ENCODE data around the gene FOCAD. TPM values are rescaled to one million over a fixed set of nuclear protein-coding genes. Genes with fewer than 3 reads are reported as not detected.
A peak's percentile ranks its signal among the peaks of the same experiment; 100 is the strongest.

FOCAD gene
- polyA plus RNA-seq, 12 donors: 14.9 to 24.1 (median 19.4) TPM; not detected in 1

DNA sequence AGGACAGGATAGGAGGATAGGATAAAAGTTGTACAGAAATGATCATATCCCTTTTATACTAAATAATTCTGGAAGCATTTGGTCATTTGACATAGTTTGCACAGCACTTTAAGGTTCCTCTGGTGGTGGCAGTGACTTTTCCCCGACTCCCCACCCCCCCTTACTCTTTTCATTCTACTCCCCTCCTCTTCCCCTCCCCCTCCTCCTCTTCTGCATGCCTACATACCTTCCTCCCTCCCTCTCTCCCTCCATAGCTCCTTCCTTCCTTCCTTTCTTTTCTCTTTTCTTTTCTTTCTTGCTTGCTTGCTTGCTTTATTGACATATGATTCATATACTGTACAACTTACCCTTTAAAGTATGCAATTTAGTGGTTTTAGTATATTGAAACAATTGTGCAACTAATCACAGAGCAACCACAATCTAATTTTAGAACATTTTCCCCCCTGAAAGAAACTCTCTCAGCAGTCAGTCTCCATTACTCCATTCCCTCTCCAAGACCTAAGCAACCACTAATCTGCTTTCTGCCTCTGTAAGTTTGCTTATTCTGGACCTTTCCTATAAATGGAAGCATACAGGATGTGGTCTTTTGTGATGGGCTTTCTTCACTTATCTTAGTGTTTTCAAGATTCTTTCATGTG, 188.4 kb downstream of the FOCAD start:
- DNase-seq: no peak

GRCh38 chr9:20873240-20873865, 189.3 kb downstream of the FOCAD start:
- DNase-seq: no peak

DNA sequence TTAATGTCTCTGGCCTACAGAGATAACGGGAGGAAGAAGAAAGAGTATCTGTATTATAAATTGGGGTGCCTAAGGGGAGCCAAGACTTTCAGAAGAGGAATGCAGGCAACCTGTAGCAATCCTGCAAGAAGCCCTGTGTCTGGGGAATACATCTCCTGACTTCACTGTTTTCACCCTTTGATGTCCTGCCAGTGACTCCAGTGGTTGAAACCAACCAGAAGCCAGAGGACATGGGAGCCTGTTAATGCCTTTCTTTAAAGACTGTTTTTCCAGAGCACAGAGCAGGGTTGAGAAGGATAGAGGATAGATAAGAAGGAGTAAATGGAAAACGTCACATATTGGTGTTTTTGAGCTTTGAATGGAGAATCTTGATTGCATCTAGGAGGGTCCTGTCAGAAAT, 196.2 kb downstream of the FOCAD start:
- no peak for DNase-seq

DNA sequence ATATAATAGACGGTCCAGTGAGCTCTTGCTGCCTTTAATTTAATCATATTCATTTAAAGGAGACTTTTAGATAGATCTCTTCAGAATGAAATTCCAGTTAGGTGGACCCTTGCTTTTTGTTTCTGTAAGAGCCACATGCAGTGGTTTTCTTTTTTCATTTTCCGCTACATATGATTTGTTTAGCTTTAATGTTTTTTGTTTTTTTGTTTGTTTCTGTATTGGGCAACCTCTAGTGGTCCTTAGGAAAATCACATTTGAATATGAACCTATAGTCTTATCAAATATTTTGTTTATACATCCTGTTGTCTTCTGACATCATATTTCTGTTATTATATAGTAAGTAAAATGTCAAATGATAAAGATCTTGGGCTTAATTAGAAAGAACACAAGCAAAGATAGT, 196.6 kb downstream of the FOCAD start:
- DNase-seq: no peak

DNA sequence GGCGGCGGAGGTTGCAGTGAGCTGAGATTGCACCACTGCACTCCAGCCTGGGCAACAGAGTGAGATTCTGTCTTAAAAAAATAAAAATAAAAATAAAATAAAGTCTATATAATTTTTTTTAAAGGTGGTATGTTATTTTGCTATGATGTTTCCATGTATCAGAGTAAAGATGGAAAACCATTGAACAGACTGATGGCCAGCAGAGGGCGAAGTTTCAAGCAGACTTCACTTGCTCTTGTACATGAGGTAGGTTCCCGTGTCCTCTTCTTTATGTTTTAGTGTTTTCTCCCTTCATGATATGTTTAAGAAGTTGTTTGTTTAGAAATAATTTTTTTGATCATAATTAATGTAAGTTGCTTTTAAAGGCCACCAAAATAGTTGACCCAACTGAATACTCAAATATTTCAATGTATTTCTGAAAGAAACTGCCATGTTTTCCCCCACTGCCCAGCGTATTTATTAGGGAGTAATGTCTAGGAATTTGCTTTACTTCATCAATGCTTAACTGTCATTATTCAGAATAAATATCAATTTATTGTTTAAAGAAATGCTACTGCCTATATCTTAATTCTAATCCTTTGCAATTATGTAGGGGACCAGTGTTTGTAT, 201.0 kb downstream of the FOCAD start:
- peak; percentile 28 for DNase-seq

DNA sequence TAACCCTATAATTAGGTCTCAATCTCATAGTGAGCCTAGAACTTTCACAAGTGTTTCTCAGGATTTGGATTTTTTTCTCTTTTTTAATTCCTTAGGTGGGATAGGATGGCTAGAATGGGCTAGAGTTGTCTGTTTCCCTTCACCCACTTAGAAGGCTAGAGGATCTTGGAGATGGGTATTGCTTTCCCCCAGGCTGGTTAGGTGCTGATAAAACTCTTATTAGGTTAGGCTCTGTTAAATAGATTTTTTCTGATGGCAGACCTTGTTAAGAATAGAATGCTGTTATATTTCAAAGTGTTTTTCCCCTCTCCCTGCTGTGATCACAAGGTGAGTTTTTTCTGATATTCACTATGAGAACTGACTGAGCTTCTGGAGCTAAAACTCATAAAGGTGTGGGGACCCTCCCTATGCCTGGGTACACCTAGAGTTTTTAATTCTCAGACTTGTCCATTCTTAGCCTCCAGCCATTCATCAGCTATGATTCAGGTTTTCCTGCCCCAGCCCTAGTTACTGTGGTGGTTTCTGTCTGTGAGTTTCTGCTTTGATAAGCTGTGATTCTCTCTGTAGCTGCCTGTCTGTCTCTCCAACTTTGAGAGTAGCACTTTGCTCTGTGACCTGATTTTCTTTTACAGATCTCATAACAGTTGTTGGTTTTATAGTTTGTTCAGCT, 215.0 kb downstream of the FOCAD start:
- no peak for DNase-seq

DNA sequence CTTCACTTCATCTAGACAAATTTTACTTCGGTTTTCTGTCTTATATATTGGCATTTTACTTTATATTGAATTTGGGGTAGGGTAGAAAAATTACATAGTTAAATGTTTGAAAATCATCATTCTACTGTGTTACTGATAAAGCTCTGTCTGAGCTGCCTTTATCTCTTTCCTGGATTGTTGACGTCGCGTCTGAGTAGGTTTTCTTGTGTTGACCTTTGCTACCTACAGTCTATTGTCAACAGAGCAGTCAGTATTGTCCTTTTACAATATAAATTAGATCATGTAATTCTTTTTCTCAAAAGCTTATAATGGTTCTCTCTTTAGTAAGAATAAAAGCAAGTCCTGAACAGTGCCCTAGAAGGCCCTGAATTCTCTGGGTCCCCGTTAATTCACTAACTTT, 219.2 kb downstream of the FOCAD start:
- DNase-seq: no peak

GRCh38 chr9:20904995-20905394, 220.9 kb downstream of the FOCAD start:
- DNase-seq: no peak

DNA sequence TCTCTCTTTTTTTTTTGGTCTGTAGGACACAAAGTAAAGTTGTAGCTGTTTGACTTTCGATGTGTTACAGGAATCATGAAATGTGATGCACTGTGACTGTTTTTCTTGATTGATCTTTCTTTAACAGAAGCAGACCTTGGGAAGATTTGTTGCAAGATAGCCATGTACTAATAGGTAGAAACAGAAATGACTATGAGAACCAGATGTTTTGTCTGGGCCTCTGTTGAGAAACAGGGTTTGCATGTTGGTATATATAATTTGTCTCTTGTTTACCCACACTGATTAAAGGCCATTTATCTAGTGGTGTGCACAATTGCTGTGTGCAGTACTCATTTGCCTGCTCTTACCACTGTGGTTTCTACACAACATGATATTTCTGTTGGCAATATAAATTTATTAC, 222.3 kb downstream of the FOCAD start:
- no peak for DNase-seq

DNA sequence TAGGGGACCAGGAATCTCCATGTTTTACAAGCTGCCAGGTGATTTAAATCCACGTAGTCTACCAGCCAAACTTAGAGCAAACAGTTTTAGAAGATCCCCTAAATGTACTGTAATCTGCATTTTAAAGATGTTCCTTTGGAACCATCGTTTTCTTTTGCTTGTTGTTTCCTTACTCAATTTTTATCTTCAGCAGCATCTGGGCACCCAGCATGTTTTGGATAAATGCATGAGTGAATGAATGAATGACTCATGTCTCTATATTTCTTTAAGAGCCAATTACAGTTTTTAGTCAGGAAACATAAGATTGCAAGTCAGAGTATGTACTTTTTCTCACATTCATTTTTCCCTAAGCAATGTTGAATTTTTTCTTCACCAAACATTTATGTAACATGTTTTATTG, 224.4 kb downstream of the FOCAD start:
- DNase-seq: no peak

- DNase-seq: no peak
These were observed 230.5 kb downstream of the FOCAD start for GRCh38 chr9:20914556-20914955.

DNA sequence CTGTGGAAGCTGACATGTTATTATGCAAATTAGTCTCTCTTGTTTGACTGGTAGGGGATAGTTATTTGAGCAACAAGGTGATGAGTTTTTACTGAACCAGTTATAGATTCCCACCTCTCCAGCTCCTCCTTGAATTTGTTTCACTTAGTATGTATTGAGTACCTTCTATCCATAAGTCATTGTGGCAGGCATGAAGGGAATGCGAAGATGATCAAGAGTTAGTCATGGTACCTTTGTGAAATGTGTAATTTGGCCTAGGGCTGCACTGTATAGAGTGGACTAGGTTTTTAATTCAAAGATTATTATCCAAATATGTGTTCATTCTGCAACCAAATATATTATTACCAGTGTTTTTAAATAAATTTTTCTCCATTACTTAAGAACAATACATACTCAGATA, 237.3 kb downstream of the FOCAD start:
- no peak for DNase-seq

DNA sequence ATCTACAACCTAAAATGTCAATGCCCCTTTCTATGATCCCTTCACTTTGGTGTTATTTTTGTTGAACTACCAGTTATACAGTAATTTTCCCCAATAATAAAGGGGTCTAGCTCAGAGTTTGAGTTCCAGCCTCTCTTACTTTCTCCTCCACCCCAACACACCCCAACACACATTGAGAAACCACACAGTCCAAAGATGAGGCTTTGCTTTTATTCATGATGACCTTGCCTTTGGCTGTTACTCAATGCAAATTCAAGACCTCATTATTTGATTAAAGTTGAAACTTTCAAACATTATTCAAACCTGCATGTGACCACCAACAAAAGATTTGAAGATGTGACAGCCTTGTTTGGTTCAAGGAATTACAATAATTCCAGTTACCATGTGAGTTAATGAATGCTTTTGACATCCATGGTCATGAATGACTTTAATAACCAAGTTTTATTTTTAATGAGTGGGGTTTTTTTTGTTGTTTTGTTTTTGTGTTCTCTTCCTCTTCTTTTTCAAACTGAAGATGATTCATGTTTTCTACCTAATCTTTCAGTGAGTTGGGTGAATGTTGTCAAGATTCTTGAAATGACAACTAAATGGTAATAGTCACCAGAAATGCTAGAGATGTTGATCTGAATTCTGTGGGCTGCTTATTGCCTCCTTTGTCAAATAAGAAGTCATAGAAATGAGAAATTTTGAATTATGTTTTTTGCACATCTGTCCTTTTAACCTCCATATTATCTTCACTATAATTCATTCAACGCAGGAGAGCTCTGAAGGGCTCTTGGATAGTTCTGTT, 241.4 kb downstream of the FOCAD start:
- no peak for DNase-seq

DNA sequence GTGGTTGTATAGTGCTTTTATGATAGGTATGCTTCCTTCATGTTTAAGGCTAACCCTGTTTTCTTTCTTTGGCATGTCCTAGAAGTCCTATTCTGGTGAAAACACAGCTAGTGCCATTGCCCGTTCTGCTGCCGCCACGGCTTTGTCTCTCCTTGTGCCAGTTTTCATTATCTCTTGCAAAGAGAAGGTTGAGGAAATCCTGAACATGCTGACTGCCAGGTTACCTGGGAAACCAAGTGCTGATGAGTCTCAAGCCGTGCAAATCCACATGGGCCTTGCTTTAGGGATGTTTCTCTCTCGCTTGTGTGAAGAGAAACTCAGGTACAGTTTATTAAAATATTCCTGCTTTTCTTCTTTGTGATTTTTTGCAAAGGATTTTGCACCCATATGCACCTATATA, 245.2 kb downstream of the FOCAD start:
- no peak for DNase-seq

DNA sequence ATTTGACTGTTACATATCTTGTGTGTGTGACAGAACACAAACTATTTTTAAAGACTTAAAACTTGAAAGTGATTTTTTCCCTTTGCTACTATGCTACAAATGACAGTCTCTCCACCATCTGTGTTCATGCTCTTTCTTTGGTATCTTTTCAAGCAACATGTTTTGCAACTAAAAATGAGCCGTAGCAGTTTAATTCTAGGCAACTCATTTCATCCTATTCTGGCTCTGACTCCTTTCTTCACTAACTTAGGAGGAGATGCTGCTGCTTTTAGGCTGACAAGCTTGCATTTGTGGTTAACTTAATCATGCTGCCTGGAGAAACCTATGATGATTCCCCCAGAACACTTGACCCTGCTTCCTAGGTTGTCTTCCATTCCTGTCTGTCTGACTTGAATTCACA, 246.8 kb downstream of the FOCAD start:
- DNase-seq: no peak

DNA sequence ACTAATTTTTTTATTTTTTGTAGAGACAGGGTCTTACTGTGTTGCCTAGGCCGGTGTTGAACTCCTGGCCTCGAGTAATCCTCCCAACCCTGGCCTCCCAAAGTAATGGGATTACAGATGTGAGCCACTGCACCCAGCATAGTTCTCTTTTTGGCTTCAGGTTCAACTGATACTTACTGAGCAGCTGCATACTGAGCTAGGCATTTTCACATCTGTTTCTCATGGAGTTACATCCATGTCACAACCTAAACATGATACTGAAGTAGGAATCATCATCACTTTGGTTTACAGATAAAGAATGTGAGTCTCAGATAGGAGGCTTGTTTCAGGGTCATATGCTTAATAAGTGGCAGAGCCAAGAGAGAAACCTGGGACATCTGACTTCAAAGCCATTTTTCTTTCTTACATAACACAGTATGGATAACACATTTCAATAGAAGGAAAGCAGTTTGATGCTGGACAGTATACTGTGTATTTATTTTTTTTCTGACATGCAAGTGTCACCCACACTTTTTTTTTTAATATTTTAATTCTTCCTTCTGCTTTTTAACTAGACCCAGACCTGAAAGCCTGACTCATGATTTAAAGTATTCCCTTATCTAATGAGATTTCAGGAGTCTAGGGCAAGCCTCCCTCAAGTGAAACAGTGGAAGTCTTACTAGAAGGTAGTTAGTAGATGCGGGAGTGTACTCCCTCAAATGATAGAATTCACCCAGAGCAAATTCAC, 256.6 kb downstream of the FOCAD start:
- DNase-seq: no peak

GRCh38 chr9:20941174-20941690, 257.2 kb downstream of the FOCAD start:
- DNase-seq: peak; percentile 61

DNA sequence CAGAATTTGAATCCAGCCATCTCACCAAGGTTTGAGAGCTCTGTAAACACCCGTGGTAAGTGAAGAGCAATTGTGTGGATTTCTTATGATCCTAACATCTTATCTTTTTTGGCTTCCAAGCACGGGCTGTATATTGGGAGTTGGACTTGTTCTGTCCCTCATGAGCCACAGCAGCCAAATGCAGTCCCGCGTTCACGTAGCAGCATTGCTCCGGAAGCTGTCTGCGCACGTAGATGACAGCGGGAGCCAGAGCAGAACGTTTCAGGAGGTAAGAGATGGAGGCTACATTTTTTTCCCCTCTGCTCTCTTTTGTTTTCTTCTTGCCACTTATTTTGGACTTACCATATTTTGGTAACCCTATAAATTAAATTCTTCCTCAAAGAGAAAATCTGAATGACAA, 260.4 kb downstream of the FOCAD start:
- no peak for DNase-seq

- DNase-seq: no peak
These were observed 261.2 kb downstream of the FOCAD start for GRCh38 chr9:20945269-20945668.

- no peak for DNase-seq
These were observed 261.8 kb downstream of the FOCAD start for GRCh38 chr9:20945856-20946255.

DNA sequence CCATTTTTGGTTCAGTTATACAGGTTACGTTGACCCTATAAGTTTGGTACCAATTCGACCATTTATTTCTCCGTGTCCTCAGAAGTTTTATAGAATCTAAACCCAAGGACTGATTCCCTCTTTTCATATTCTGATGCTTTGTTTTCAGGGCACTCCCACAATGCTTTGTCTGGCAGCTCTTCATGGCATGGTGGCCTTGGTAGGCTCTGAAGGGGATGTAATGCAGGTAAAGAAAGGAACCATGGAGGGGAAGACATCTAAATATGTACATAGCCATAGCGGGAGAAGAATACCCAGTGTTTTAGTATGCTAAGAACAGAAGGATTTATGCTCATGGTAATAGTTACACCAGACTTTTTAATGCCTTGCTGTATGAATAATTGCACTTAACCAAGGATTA, 264.6 kb downstream of the FOCAD start:
- no peak for DNase-seq

Data from muscle of arm (tissue), 12 donors.